Measurements from ENCODE around the gene IQGAP2.
"Not testable (repeated sequence)": the region's sequence is repeated elsewhere in the genome, so short reads cannot be mapped to it uniquely, and the experiment has no call there.

Gene IQGAP2, protein sequence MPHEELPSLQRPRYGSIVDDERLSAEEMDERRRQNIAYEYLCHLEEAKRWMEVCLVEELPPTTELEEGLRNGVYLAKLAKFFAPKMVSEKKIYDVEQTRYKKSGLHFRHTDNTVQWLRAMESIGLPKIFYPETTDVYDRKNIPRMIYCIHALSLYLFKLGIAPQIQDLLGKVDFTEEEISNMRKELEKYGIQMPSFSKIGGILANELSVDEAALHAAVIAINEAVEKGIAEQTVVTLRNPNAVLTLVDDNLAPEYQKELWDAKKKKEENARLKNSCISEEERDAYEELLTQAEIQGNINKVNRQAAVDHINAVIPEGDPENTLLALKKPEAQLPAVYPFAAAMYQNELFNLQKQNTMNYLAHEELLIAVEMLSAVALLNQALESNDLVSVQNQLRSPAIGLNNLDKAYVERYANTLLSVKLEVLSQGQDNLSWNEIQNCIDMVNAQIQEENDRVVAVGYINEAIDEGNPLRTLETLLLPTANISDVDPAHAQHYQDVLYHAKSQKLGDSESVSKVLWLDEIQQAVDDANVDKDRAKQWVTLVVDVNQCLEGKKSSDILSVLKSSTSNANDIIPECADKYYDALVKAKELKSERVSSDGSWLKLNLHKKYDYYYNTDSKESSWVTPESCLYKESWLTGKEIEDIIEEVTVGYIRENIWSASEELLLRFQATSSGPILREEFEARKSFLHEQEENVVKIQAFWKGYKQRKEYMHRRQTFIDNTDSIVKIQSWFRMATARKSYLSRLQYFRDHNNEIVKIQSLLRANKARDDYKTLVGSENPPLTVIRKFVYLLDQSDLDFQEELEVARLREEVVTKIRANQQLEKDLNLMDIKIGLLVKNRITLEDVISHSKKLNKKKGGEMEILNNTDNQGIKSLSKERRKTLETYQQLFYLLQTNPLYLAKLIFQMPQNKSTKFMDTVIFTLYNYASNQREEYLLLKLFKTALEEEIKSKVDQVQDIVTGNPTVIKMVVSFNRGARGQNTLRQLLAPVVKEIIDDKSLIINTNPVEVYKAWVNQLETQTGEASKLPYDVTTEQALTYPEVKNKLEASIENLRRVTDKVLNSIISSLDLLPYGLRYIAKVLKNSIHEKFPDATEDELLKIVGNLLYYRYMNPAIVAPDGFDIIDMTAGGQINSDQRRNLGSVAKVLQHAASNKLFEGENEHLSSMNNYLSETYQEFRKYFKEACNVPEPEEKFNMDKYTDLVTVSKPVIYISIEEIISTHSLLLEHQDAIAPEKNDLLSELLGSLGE (N-terminal part only)

GRCh38 chr5:76402886-76403765 lies at the start of gene IQGAP2:
IQGAP2 (plus strand) TSS chr5:76403285; CDS start chr5:76403546, 261 bp downstream.
- peak; percentile 80 for DNase-seq

- no peak for DNase-seq
Observed at GRCh38 chr5:76356887-76357286, 46.2 kb upstream of the IQGAP2 start.

DNA sequence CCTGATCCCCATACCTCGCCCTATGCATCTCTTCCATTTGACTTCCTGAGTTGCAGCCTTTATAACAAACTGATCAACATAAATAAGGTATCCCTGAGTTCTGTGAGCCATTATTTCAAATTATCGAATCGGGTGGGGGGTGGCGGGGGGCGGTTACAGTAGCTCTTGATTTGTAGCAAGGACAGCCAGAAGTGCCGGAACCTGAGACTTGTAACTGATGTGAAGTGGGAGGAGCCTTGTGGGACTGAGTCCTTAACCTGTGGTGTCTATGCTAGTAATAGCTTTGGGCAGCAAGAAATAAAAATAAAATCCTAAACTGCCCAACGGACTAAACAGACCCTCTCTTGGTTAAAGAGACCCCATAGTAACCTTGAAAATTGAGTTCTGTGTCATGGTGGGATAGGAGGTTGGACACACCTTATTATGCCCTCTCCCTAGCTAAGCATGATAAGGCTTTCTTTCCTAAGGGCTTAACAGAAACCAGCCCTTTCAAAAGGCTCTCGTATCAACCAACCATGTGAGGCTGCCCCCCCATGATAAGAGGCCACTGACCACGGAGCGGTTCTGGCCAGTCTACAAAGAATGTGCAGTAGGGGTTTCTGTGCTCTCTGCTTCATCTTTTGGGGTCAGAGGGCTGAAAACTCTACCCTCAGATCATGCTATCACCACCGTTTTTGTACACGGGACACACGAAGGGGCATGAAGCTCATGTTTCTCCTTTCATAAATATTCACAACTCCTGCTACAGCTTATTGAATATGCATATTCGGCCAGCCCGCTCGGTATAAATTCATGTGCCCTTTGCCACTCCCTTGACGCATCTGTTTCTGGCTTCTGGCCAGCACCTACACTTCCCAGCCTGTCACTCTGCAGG lies 39.5 kb upstream of the IQGAP2 start:
- no peak for DNase-seq

GRCh38 chr5:76364226-76364589 lies 38.9 kb upstream of the IQGAP2 start:
- no peak for DNase-seq

DNA sequence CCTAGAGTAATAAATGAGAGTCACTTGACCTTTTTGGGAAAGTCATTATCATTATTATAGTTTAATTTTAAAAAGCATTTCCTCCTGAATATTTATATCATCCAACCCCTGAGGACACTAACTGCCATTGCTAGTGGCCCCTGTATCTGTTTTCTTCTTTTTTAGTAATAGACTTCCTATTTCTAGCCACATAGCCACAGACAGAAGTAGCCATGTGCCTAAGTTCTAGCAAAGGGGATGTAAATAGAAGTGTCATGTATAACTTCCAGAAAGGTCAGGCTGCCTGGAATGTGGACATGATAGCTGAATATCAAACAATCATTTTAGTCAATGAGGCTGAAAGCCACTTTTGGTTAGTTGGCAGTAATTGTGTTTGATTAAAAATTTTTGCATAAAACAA lies 37.5 kb upstream of the IQGAP2 start:
- DNase-seq, result no peak

- DNase-seq, result no peak
Observed at GRCh38 chr5:76366596-76366995, 36.5 kb upstream of the IQGAP2 start.

GRCh38 chr5:76367623-76368371 lies 35.3 kb upstream of the IQGAP2 start:
- DNase-seq, result peak; percentile 9

- DNase-seq, result no peak
Observed at GRCh38 chr5:76368941-76369340, 34.1 kb upstream of the IQGAP2 start.

DNA sequence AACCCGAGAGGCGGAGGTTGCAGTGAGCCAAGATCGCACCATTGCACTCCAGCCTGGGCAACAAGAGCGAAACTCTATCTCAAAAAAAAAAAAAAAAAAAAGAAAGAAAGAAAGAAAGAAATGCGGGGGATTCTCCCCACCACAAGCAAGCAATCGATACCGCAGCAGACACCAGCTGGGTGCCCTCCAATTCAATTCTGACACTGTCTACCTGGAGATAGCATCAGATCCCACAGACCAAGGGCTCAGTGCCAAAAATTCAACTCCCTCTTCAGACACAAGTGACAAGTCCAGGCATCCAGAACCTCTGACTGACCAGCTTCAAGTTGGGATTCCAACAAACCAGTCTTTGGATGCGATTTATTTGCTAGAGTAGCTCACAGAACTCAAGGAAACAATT lies 33.4 kb upstream of the IQGAP2 start:
- DNase-seq, result not testable (repeated sequence)

- DNase-seq, result no peak
Observed at GRCh38 chr5:76371960-76372322, 31.1 kb upstream of the IQGAP2 start.

DNA sequence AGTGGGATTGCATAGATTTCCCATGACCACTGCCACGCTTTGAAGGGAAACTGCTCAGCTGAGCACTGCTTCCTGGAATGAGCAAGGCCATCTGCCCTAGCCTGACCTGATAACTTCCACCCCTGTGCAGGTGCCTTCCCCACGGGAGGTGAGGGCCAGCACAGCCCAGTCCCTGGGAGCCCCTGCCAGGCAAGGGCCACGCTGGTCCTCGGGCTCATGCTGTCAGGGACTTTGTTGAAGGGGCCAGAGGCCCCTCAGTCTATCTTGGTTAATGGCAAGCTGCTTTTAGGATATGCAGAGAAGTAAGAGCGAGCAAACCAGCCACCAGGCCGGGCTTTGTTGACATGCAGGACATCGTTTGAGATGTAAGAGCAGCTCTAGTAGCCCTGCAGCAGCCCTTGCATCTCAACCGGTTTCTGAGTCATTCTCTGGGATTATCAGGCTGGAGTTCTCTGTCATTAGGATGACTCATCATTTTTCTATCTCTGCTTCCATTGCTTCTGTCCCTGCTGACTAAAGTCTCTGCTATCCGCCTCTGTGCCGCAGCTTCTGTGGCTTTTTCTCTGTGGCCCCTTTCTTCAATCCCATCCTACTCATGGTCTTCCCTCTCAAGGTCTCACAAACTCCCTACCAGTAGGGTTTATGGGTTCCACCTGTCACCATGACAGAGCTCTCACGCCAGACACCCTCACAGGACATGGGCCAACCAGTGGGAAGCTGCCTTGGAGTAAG lies 30.6 kb upstream of the IQGAP2 start:
- no peak for DNase-seq

GRCh38 chr5:76376148-76376865 lies 26.8 kb upstream of the IQGAP2 start:
- no peak for DNase-seq

DNA sequence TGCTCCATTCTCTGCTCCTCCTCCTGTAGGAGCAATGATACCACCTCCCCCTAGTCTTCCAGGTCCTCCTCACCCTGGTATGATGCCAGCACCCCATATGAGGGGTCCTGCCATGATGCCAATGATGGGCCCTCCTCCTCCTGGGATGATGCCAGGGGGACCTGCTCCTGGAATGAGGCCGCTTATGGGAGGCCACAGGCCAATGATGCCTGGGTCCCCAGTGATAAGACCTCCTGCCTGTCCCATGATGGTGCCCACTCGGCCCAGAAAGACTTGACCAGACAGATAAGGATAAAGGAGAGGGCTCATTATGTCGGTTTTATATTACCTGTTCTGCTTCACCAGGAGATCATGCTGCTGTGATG lies 26.2 kb upstream of the IQGAP2 start:
- DNase-seq, result no peak

DNA sequence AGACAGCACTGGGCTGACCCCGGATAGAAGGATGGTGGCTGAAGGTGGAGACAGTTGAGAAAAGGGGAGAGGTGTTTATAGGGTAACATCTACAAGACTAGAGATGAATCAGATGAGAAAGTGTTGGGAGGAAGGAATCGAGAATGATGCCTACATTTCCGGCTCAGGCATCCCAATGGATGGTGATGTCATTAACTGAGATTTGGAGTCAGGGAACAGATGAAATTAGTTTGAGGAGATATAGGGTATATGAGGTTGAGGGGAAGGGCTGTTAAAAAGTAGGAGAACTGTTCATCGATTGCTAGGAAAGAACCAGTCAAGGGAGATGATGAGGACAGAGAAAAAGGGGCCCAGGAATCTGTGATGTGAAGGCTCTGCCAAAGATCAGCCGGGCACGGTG lies 24.7 kb upstream of the IQGAP2 start:
- DNase-seq, result no peak

GRCh38 chr5:76379316-76379715 lies 23.8 kb upstream of the IQGAP2 start:
- no peak for DNase-seq

- no peak for DNase-seq
Observed at GRCh38 chr5:76379855-76380254, 23.2 kb upstream of the IQGAP2 start.

DNA sequence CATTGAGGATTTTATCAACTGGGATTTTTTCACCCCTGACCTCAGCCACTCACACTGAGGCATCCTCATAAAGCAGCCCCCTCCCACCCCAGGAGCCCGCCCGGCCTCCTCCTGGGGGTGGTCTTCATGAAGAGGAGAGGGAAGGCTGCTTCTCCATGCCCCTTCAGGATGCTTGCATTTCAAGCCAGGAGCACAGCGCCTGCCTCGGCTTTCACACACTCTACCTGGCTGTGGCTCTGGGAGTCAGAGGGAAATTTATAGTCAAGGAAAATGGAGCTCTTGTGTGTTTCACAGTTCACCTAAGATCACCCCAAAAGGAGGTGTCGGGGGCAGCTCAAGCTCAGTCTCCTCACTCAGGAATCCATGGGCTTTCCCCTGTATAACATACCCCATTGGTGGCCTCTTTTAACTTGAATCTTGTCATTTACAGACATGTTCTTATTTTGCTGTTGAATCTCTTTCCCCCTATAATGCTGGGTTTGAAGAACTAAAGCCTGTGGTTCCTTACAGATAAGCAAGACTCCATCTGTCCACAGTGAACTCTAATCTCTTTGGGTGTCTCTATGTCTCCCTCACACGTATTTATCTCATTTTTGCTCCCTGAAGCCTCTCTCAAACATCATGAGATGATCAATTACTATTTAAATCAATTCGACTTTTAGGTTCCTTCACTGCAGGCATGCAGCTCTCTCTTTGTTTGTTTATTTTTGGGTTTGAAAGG lies 22.6 kb upstream of the IQGAP2 start:
- no peak for DNase-seq

DNA sequence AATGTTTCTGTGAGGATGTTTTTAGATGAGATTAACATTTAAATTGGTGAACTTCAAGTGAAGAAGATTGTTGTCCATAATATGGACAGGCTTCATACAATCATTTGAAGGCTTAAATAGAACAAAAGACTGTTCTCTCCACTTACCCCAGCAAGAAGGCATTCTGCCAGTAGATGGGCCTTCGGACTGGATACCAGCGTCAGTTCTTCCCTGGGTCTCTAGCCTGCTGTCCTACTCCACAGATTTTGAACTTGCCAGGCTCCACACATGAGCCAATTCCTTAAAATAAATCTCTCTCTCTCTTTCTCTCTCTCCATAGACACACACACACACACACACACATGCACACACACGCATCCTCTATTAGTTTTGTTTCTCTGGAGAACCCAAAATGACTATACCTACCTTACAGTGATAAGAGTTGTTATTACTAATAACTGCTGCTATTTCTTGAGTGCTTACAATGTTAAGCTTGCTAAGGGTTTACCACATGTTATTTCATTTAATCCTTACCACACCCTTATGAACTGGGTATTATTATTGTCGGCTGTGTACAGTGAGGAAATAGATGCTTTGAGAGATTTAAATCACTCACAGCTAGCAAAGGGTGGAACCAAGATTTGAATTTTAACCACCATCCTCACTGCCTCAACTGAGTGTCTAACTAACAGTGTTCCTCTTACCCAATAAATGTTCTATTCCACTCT lies 19.8 kb upstream of the IQGAP2 start:
- no peak for DNase-seq
